Vagina (tissue), 2 donors: ENCODE data around the gene TMED9.

ENCODE experiments used
- POLR2A ChIP-seq, 2 donors: fragments of 450-650 bp; IDR thresholded peaks; one replicate each; pipeline ENCODE4 v1.6.1; 2017; ENCODE audit warnings: antibody characterized with exemption in 2 of 2, mild to moderate bottlenecking in 2 of 2, moderate library complexity in 2 of 2
- TF ChIP-seq, protein P1 (sequence below), 3 experiments: fragments of 450-650 bp in 2 of 3; fragments of 200-600 bp in 1 of 3; sonication (generic) in 1 of 3; IDR thresholded peaks; one replicate each; pipeline ENCODE4 v1.5.1; 2017 to 2019; ENCODE audit warnings: antibody characterized with exemption in 3 of 3, mild to moderate bottlenecking in 2 of 3, moderate library complexity in 2 of 3

DNA sequence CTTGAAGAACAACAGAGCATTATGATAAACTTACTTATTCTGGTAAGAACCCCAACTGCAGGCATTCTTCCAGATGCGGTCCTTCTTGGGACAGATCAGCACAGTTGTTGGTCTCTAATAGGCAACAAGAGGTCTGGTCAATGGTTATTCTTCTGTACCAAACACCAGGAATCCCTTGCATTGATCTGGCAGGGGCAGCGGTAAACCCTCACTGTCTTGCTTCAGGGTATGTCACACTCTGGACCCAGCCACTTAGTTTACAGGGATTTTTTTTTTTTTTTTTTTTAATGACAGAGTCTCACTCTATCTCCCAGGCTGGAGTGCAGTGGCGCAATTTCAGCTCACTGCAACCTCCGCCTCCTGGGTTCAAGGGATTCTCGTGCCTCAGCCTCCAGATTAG lies 36.3 kb upstream of the TMED9 start:
- TF ChIP-seq POLR2A (IDR thresholded peaks at IDR 0.05) = no peak
- TF ChIP-seq, protein P1, sequence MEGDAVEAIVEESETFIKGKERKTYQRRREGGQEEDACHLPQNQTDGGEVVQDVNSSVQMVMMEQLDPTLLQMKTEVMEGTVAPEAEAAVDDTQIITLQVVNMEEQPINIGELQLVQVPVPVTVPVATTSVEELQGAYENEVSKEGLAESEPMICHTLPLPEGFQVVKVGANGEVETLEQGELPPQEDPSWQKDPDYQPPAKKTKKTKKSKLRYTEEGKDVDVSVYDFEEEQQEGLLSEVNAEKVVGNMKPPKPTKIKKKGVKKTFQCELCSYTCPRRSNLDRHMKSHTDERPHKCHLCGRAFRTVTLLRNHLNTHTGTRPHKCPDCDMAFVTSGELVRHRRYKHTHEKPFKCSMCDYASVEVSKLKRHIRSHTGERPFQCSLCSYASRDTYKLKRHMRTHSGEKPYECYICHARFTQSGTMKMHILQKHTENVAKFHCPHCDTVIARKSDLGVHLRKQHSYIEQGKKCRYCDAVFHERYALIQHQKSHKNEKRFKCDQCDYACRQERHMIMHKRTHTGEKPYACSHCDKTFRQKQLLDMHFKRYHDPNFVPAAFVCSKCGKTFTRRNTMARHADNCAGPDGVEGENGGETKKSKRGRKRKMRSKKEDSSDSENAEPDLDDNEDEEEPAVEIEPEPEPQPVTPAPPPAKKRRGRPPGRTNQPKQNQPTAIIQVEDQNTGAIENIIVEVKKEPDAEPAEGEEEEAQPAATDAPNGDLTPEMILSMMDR (IDR thresholded peaks at IDR 0.05) = no peak
